ENCODE measurements around the gene RBM5. TPM values are rescaled to one million over a fixed set of nuclear protein-coding genes. Genes with fewer than 3 reads are reported as not detected.

RBM5 gene
- total RNA-seq, 1 experiment from 2014 or later: 89.1 TPM

GRCh38 chr3:50078091-50078490 lies 10.6 kb upstream of the RBM5 start:
- RAD21 ChIA-PET (ENCODE audit: low non-redundant PET in 1 of 2, low total read pairs in 2 of 2, uncharacterized antibody in 2 of 2, unreplicated experiment in 2 of 2): no interaction called here
- intact Hi-C loops (cut with micrococcal nuclease): no loop called here

GRCh38 chr3:50078622-50079021 lies 10.1 kb upstream of the RBM5 start:
- Histone ChIP-seq H2AFZ (ENCODE audit: low read depth, low read length, poor library complexity, severe bottlenecking) (no peak overlapping the region), H3K9me2 (ENCODE audit: insufficient read depth) (no peaks in the 10 kb centered on the region), H3K36me3 (ENCODE audit: control insufficient read depth in 1 of 2, insufficient read depth in 2 of 2, low read length in 2 of 2) (peaks cover 0 to 9% of the 10 kb centered on the region in 2 experiments; a peak in 3 of 4 replicates), H3K79me2 (ENCODE audit: insufficient read depth, low read length) (no peaks in the 10 kb centered on the region), H3K4me2 (ENCODE audit: low read length) (no peak overlapping the region), H3K9me3 (ENCODE audit: control insufficient read depth in 1 of 2, insufficient read depth in 1 of 2, low read depth in 1 of 2, low read length in 2 of 2) (no peaks in the 10 kb centered on the region), H3K27ac (ENCODE audit: low read depth, low read length) (no peak overlapping the region), H3K27me3 (ENCODE audit: insufficient read depth, low read length) (no peaks in the 10 kb centered on the region), H3K9ac (ENCODE audit: low read length) (no peak overlapping the region), H4K20me1 (ENCODE audit: insufficient read depth) (no peaks in the 10 kb centered on the region), H3K4me1 (ENCODE audit: control insufficient read depth in 1 of 2, insufficient read depth in 2 of 2, low read length in 2 of 2) (no peaks in the 10 kb centered on the region), H3K4me3 (replicated peaks in 1 of 2; ENCODE audit: low read depth in 1 of 2, low read length in 2 of 2) (no peak overlapping the region)
- RAD21 ChIA-PET (ENCODE audit: low non-redundant PET in 1 of 2, low total read pairs in 2 of 2, uncharacterized antibody in 2 of 2, unreplicated experiment in 2 of 2): no interaction called here
- intact Hi-C loops (cut with micrococcal nuclease): no loop called here
- ATAC-seq (no peak), DNase-seq (ENCODE audit: low read depth, low spot score) (no peak)
- TSS peak; percentile 62 for BruUV-seq (replicated peaks)
- CTCF ChIA-PET: no interaction called here
- POLR2A ChIA-PET: no interaction called here
- no peak for TF ChIP-seq ZNF274 (IDR thresholded peaks at IDR 0.05; ENCODE audit: low read depth, low read length)
- TF ChIP-seq MAX (IDR thresholded peaks at IDR 0.05): no peak
- TF ChIP-seq CBX3 (IDR thresholded peaks at IDR 0.05; ENCODE audit: low read depth): no peak
- TF ChIP-seq ZBTB33 (IDR thresholded peaks at IDR 0.05; ENCODE audit: extremely low read depth, insufficient replicate concordance, low read length): no peak
- TF ChIP-seq EGR1 (IDR thresholded peaks at IDR 0.05; ENCODE audit: low read depth): no peak
- no peak for TF ChIP-seq REST (IDR thresholded peaks at IDR 0.05; ENCODE audit: low read depth)
- no peak for TF ChIP-seq JUND (IDR thresholded peaks at IDR 0.05)
- TF ChIP-seq POLR2A (IDR thresholded peaks at IDR 0.05; ENCODE audit: borderline replicate concordance, extremely low read depth, insufficient read depth, insufficient read length): no peak
- no peak for TF ChIP-seq ZFX (IDR thresholded peaks at IDR 0.05)

More at GRCh38 chr3:50078091-50078490, 10.6 kb upstream of the RBM5 start:
- ChIA-PET CTCF (no interaction called here), POLR2A (no interaction called here)
- DNase-seq (ENCODE audit: low read depth, low spot score) (no peak), ATAC-seq (no peak)
- no peaks in the 10 kb centered on the region for H3K4me1 ChIP-seq (ENCODE audit: control insufficient read depth in 1 of 2, insufficient read depth in 2 of 2, low read length in 2 of 2)
- H3K27me3 ChIP-seq (ENCODE audit: insufficient read depth, low read length): no peaks in the 10 kb centered on the region
- no peaks in the 10 kb centered on the region for H3K79me2 ChIP-seq (ENCODE audit: insufficient read depth, low read length)
- H3K36me3 ChIP-seq (ENCODE audit: control insufficient read depth in 1 of 2, insufficient read depth in 2 of 2, low read length in 2 of 2): peaks cover 5 to 15% of the 10 kb centered on the region in 2 experiments
- TF ChIP-seq EZH2 (IDR thresholded peaks at IDR 0.05) (no peak), ZBTB33 (IDR thresholded peaks at IDR 0.05; ENCODE audit: extremely low read depth, insufficient replicate concordance, low read length) (no peak), EZH2phosphoT487 (IDR thresholded peaks at IDR 0.05; ENCODE audit: borderline replicate concordance) (no peak)
- no peak overlapping the region for H3K4me3 ChIP-seq (replicated peaks in 1 of 2; ENCODE audit: low read depth in 1 of 2, low read length in 2 of 2)
- no peak overlapping the region for H2AFZ ChIP-seq (ENCODE audit: low read depth, low read length, poor library complexity, severe bottlenecking)
- no peaks in the 10 kb centered on the region for H3K9me3 ChIP-seq (ENCODE audit: control insufficient read depth in 1 of 2, insufficient read depth in 1 of 2, low read depth in 1 of 2, low read length in 2 of 2)
- no TSS peak for BruUV-seq (replicated peaks)
- no peak overlapping the region for H3K4me2 ChIP-seq (ENCODE audit: low read length)
- no peaks in the 10 kb centered on the region for H4K20me1 ChIP-seq (ENCODE audit: insufficient read depth)
- no peak overlapping the region for H3K9ac ChIP-seq (ENCODE audit: low read length)
- H3K27ac ChIP-seq (ENCODE audit: low read depth, low read length): no peak overlapping the region
- no peaks in the 10 kb centered on the region for H3K9me2 ChIP-seq (ENCODE audit: insufficient read depth)
